Measurements from ENCODE around the gene NDUFV2.

DNA sequence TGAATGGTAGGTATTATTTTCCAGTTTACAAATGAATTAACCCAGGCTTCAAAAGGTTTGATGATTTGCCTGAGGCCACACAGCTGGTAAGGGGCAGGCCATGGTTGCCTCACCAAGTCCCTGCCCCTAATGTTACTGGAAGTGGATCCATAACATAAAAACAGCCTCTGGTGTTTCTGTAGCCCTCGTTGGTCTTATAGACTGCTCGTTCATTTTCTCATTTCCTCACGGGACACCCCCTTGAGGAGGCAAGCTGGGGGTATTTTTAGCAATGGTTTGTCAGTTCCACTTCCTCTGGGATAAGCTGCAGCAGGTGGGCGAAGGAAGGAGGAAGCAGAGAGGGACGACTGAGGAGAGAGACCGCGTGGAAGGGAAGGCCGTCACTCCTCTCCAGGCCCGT, 32.9 kb upstream of the NDUFV2 start:
- TF ChIP-seq, protein P1, sequence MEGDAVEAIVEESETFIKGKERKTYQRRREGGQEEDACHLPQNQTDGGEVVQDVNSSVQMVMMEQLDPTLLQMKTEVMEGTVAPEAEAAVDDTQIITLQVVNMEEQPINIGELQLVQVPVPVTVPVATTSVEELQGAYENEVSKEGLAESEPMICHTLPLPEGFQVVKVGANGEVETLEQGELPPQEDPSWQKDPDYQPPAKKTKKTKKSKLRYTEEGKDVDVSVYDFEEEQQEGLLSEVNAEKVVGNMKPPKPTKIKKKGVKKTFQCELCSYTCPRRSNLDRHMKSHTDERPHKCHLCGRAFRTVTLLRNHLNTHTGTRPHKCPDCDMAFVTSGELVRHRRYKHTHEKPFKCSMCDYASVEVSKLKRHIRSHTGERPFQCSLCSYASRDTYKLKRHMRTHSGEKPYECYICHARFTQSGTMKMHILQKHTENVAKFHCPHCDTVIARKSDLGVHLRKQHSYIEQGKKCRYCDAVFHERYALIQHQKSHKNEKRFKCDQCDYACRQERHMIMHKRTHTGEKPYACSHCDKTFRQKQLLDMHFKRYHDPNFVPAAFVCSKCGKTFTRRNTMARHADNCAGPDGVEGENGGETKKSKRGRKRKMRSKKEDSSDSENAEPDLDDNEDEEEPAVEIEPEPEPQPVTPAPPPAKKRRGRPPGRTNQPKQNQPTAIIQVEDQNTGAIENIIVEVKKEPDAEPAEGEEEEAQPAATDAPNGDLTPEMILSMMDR (IDR thresholded peaks at IDR 0.05) = no peak
- no peak for TF ChIP-seq POLR2A (IDR thresholded peaks at IDR 0.05)

Data from Peyer's patch (tissue), 4 donors.